Measurements from ENCODE around the gene RPS21. TPM values are rescaled to one million over a fixed set of nuclear protein-coding genes. Genes with fewer than 3 reads are reported as not detected.

RPS21 gene
- total RNA-seq, 1 donor from 2014 or later, result 1,907 TPM

DNA sequence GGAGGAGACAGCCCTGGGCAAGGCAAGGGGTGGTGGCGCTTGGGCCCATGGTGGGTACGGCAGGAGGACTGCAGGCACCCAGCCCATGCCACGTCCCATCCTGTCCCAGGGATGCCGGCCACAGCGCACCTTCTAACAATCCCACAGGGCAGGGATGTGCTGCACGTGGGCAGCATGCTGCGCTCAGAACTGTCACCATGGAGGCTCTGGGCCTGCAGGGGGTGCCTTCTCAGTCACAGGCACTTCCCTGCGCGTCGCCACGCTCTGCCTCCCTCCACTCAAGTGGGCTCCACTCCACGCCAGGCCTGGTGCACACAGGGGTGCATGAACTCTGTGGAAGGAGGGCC is 17.8 kb downstream of the RPS21 start:
- no peak for DNase-seq (ENCODE audit: low spot score)
- Mint-ChIP-seq H3K27ac (no peak overlapping the region), H3K27me3 (ENCODE audit: insufficient read depth) (no peaks in the 10 kb centered on the region), H3K36me3 (ENCODE audit: low read depth) (peaks cover 7% of the 10 kb centered on the region), H3K4me1 (ENCODE audit: low read depth) (peaks cover 10% of the 10 kb centered on the region), H3K4me3 (peak overlapping the region; percentile 84), H3K9me3 (no peaks in the 10 kb centered on the region)
- intact Hi-C loops (cut with micrococcal nuclease), result loop anchor here (5.0 kb wide), 3 partner anchors 213 to 458 kb away; partner anchors contain the start of genes LSM14B and TCFL5

DNA sequence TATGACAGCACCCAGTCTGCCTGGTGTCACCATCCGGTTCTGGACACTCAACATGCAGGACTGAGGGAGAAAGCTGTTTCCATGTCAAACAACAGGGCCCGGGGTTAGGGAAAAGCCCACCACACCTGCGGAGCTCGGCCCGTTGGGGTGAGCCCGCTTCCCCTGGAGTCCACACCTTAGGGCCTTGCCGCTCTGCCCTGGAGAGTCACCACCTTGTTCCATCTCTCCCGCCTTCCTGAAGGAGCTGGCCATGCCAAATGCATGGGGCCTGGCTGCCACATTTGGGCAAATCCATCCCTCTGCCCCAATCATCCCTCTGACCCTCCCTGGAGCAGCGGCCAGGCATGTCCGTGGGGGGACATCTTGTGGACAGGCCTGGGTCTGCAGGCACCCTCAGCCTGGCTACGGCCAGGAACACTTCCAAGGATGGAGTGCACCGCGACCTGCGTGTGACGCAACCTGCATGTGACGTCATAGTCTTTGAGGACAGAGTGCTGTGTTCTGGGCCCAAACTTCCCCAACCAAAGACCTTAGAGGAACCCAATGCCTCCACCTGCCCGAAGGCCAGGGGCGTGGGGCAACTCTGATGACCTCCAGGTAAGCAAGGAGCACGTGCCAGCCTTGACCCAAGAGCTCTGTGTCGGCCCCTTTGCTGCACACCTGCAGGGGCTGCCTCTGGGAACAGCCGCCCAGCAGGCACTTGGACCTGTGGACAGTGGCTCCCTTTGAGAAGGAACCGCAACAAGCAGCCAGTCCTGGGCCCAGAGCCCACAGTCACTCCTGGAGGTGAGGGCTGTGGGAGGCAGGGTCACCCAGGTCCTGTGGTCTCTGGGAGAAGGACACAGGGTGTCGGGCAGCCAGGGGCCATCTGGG is 18.4 kb downstream of the RPS21 start:
- Mint-ChIP-seq H3K4me3 (peak overlapping the region; percentile 84), H3K27me3 (ENCODE audit: insufficient read depth) (no peaks in the 10 kb centered on the region), H3K27ac (peak overlapping the region; percentile 61), H3K9me3 (no peaks in the 10 kb centered on the region), H3K4me1 (ENCODE audit: low read depth) (peaks cover 10% of the 10 kb centered on the region), H3K36me3 (ENCODE audit: low read depth) (peaks cover 7% of the 10 kb centered on the region)
- intact Hi-C loops (cut with micrococcal nuclease), result loop anchor here (5.0 kb wide), 3 partner anchors 212 to 457 kb away; partner anchors contain the start of genes LSM14B and TCFL5
- DNase-seq (ENCODE audit: low spot score), result no peak

DNA sequence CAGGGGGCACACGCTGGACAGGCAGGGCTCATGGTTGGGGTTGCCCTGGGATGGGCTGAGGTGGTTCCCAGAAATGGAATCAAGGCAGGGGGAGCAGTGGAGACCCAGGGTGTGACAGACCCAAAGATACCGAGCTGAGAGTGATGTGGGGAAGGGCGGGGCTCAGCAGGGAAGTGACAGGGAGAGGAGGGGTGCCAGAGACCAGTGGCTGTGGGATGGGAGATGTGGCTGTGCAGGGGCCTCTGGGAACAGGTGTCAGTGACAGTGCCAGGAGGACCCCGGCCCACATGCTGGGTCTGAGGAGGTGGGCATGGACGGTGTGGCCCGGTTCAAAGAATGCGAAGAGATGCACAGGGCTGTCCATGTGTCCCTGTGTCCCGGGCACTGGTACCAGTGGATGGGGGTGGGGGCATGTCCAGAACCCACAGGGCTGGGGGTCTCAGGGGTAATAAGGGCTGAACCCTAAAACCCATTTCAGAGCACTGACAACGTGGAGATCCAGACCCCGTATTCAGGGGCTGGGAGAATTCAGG is 19.1 kb downstream of the RPS21 start:
- DNase-seq (ENCODE audit: low spot score), result no peak
- Mint-ChIP-seq H3K27me3 (ENCODE audit: insufficient read depth) (no peaks in the 10 kb centered on the region), H3K4me1 (ENCODE audit: low read depth) (peaks cover 10% of the 10 kb centered on the region), H3K4me3 (peak overlapping the region; percentile 84), H3K27ac (peak overlapping the region; percentile 61), H3K36me3 (ENCODE audit: low read depth) (peaks cover 3% of the 10 kb centered on the region), H3K9me3 (no peaks in the 10 kb centered on the region)
- intact Hi-C loops (cut with micrococcal nuclease), result loop anchor here (2.0 to 5.0 kb wide), 4 partner anchors 211 to 456 kb away; partner anchors contain the start of genes LSM14B and TCFL5

DNA sequence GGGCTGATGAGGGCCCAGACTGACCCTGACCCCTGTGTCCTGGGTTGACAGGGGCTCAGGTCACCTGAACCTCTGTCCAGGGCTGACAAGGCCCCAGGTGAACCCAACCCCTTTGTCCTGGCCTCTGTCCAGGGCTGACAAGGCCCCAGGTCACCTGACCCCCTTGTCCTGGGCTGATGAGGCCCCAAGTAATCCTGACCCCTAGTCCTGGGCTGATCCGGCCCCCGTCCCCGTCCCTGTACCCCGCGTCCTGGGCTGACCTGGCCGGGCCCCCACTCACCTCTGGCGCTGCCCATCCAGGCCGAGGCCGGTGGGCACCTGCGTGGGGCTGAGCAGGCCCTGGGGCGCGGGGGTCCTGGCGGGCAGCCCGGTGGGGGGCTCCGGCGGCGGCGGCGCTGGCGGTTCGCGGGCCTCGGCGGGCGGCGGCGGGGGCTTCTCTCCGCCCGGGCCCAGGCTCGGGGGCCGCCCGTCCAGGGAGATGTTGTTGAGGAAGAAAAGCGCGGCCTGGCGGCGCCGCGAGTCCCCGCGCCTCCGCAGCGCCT is 19.8 kb downstream of the RPS21 start:
- peaks cover 2% of the 10 kb centered on the region for H3K36me3 Mint-ChIP-seq (ENCODE audit: low read depth)
- no peaks in the 10 kb centered on the region for H3K9me3 Mint-ChIP-seq
- intact Hi-C loops (cut with micrococcal nuclease), result loop anchor here (1.0 to 5.0 kb wide), 6 partner anchors 19 to 456 kb away; partner anchors contain the start of genes ADRM1, LSM14B, RPS21 and TCFL5
- peak overlapping the region; percentile 84 for H3K4me3 Mint-ChIP-seq
- no peak for DNase-seq (ENCODE audit: low spot score)
- H3K4me1 Mint-ChIP-seq (ENCODE audit: low read depth), result peaks cover 10% of the 10 kb centered on the region
- no peak overlapping the region for H3K27ac Mint-ChIP-seq
- no peaks in the 10 kb centered on the region for H3K27me3 Mint-ChIP-seq (ENCODE audit: insufficient read depth)

DNA sequence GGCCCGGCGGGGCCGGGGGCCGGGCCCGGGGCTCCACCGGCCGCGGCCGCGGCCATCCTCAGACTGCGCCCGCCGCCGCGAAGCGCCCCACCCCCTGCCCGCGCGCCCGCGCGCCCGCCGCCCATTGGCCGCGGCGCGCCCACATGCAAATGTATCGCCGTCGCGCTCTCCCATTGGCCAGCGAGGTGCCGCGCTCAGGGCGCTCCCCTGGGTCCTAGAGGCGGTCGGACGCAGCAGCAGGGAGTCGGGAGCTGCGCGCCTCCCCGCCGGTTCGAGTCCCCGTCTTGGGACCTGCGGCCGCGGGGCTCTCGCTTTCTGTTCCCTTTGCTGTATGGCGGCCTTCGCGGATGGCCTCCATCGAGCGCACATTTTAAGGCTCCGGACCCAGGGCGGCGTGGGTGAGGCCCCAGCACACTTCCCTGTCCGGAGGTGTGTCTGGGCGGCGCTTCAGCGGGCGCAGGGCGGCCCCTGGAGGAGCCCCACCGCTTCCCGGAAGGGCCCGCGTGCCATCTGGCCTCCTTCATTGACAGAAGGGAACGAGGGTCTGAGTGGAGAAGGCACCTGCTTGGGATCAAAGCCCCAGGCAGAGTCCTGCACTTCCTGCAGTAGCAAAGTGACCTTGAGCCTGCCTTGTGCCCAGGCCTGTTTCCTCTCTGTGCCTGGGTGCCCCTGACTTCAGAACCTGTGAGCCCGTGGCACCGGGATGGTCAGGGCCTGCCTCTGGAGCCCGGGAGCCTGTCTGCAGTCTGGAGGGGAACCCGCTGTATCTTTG is 20.5 kb downstream of the RPS21 start, which contains the start of gene CABLES2:
Gene CABLES2, minus strand, starts transcription at position 65 of the 772 bp plus-strand sequence. Its CDS starts 9 bp downstream, at position 56.
- Mint-ChIP-seq H3K9me3 (no peaks in the 10 kb centered on the region), H3K4me1 (ENCODE audit: low read depth) (peaks cover 10% of the 10 kb centered on the region), H3K27me3 (ENCODE audit: insufficient read depth) (no peaks in the 10 kb centered on the region), H3K27ac (peak within 1 kb of the TSS; percentile 87), H3K4me3 (peak within 1 kb of the TSS; percentile 85), H3K36me3 (ENCODE audit: low read depth) (peaks cover 2% of the 10 kb centered on the region)
- intact Hi-C loops (cut with micrococcal nuclease), result loop anchor here (1.0 to 5.0 kb wide), 6 partner anchors 20 to 455 kb away; partner anchors contain the start of genes ADRM1, LSM14B, RPS21 and TCFL5
- peak; percentile 90 for DNase-seq (ENCODE audit: low spot score)

DNA sequence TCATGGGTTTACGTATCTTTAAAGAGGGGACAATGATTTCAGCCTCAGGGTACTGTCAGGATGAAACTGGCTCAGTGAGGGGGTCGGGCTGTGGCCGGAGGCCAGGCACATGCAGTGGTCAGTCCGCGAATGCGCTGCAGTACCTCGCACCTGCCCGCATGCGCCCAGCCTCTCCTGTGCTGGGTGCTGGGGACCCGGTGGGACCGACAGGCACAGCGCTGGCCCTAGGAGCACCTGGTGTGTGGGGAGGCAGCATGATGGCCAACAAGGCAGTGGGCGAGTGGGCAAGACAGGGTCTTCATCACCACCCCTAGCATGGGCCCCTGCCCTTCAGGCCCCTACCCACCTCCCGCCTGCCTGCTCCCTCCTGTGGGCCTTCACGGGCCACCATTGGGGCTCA is 21.2 kb downstream of the RPS21 start:
- DNase-seq (ENCODE audit: low spot score), result no peak
- Mint-ChIP-seq H3K9me3 (no peaks in the 10 kb centered on the region), H3K27me3 (ENCODE audit: insufficient read depth) (no peaks in the 10 kb centered on the region), H3K27ac (no peak overlapping the region), H3K4me1 (ENCODE audit: low read depth) (peaks cover 10% of the 10 kb centered on the region), H3K36me3 (ENCODE audit: low read depth) (peaks cover 2% of the 10 kb centered on the region), H3K4me3 (peak overlapping the region; percentile 85)
- intact Hi-C loops (cut with micrococcal nuclease), result loop anchor here (5.0 kb wide), 3 partner anchors 209 to 454 kb away; partner anchors contain the start of genes LSM14B and TCFL5

DNA sequence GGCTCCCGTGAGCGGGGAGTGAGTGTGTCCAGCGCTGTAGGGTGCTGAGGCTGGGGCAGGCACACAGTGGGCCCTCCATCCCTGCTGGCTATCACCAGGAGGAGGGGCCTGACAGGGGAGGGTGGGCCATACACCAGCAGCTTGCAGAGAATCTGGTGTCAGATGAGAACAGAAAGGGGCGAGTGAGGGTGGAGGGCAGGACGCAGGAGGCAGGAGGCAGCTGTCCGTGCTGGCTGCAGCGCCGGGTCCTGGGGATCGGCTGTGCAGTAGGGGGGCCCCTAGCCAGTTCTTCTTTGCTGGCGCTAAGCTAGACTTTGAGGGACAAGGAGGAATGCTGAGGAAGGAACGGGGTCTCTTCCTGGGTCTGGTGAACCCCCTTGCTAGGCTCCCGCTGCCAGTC is 21.7 kb downstream of the RPS21 start:
- no peak overlapping the region for H3K4me3 Mint-ChIP-seq
- no peak for DNase-seq (ENCODE audit: low spot score)
- peaks cover 2% of the 10 kb centered on the region for H3K36me3 Mint-ChIP-seq (ENCODE audit: low read depth)
- no peak overlapping the region for H3K27ac Mint-ChIP-seq
- no peaks in the 10 kb centered on the region for H3K9me3 Mint-ChIP-seq
- H3K27me3 Mint-ChIP-seq (ENCODE audit: insufficient read depth), result no peaks in the 10 kb centered on the region
- intact Hi-C loops (cut with micrococcal nuclease), result loop anchor here (5.0 kb wide), 3 partner anchors 209 to 454 kb away; partner anchors contain the start of genes LSM14B and TCFL5
- H3K4me1 Mint-ChIP-seq (ENCODE audit: low read depth), result peaks cover 10% of the 10 kb centered on the region

DNA sequence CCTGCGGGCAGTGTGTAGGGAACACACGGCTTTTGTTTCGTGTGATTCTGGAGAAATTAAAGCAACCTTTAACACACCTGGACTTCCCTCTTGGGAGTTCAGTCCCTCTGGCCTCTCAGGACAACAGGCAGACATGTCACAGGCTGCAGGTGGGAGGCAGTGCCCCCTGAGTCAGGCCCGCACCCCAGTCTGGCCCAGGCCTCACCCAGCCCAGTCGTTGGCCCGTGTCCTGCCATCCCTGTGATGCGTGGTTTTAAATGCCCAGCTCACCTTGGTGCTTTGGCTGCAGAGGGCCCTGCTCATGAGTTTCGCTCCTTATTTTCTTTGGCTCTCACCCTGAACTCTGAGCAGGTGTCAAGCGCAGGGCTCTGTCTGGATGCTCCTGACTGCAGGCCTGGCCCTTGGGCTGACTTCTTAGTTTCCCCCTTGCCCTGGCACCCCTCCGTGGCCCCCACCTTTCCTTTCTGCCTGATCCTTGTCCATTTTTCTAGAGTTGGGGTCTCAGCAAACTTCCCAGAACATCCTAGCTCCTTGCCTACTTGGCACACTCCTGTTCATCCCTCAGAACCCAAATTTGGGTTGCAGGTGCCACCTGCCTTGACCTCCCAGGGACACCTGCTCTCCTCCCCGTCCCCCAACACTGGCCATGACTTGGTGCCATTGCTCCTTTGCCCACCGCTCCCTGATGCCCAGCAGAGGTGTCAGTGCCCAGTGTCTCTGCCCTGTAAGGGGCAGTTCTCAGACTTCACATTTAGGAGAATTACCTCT is 22.4 kb downstream of the RPS21 start:
- Mint-ChIP-seq H3K9me3 (no peaks in the 10 kb centered on the region), H3K4me1 (ENCODE audit: low read depth) (peaks cover 10% of the 10 kb centered on the region), H3K27ac (no peak overlapping the region), H3K27me3 (ENCODE audit: insufficient read depth) (no peaks in the 10 kb centered on the region), H3K36me3 (ENCODE audit: low read depth) (peaks cover 2% of the 10 kb centered on the region), H3K4me3 (peak overlapping the region; percentile 12)
- intact Hi-C loops (cut with micrococcal nuclease), result loop anchor here (5.0 kb wide), 3 partner anchors 208 to 453 kb away; partner anchors contain the start of genes LSM14B and TCFL5
- DNase-seq (ENCODE audit: low spot score), result no peak

DNA sequence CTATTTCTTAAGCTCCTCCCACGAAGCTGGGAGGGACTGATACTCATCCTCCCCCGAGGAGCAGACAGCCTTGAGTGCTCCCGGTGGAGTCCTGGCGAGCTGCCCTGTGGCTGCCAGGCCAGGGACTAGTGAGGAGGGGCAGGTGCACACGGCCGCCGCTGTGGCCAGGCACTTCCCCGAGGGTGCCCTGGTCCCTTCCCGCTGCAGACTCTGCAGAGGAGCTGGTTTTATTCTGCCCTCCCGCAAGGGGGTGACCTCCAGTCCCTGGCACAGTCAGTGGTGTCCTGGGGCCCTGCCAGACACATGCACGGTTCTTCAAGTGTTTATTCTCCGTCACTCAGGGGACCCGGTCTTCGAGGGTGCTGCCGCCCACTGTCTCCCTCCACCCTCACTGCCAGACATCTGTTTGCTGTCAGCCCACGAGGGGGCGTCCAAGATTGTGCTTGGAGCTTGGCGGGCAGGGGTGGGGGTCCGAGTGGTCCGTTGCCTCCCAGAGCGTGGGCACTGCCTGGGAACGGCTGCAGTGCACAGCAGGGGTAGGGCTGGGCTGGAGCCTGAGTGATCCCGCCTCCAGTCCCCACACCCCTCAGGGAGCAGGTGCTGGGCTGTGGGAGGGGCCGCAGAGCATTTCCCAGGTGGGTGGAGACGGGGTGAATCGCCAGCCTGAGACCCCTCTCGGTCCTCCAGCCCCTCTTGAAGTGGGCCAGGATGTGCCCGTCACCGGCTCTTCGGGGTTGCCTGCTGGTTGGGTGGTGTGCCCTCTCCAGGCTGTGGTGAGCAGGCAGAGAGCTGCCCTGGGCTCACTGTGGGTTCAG is 23.2 kb downstream of the RPS21 start:
- intact Hi-C loops (cut with micrococcal nuclease), result loop anchor here (5.0 kb wide), 3 partner anchors 207 to 452 kb away; partner anchors contain the start of genes LSM14B and TCFL5
- H3K27ac Mint-ChIP-seq, result no peak overlapping the region
- H3K4me1 Mint-ChIP-seq (ENCODE audit: low read depth), result peaks cover 8% of the 10 kb centered on the region
- no peaks in the 10 kb centered on the region for H3K9me3 Mint-ChIP-seq
- H3K27me3 Mint-ChIP-seq (ENCODE audit: insufficient read depth), result no peaks in the 10 kb centered on the region
- peak overlapping the region; percentile 12 for H3K4me3 Mint-ChIP-seq
- H3K36me3 Mint-ChIP-seq (ENCODE audit: low read depth), result peaks cover 2% of the 10 kb centered on the region
- peak; percentile 24 for DNase-seq (ENCODE audit: low spot score)

DNA sequence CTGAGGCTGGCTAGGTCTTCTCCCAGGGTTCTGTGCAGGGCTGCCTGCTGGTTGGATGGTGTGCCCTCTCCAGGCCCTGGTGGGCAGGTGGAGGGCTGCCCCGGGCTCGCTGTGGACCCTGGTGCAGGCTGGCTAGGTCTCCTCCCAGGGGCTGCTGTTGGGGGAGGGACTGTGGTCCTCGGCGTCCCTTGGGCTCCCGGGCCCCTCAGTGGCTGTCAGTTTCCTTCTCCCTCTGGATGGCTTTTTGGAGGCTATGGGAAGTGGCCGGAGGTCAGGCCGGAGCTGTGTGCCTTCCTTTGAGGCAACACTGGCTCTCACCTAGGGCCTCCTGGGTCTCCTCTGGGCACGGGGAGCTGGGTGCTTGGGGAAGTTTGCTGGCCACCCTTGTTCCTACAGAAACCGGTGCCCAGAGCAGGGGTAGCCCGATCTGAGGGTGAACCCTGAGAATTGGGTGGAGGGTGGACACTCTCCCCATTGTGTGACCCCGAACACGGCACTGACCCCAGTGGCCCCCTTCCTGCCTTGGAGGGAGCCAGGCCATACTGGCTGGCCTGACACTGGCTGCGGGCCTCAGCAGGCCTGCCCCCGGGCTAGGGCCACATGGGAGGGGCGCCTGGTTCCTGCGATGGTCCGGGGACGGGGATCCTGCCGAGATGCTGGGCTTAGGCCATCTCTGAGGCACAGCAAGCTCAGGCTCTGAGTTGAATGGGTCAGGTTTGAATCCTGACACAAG is 24.0 kb downstream of the RPS21 start:
- no peak overlapping the region for H3K4me3 Mint-ChIP-seq
- no peaks in the 10 kb centered on the region for H3K36me3 Mint-ChIP-seq (ENCODE audit: low read depth)
- intact Hi-C loops (cut with micrococcal nuclease), result no loop called here
- no peaks in the 10 kb centered on the region for H3K9me3 Mint-ChIP-seq
- DNase-seq (ENCODE audit: low spot score), result no peak
- no peaks in the 10 kb centered on the region for H3K27me3 Mint-ChIP-seq (ENCODE audit: insufficient read depth)
- H3K27ac Mint-ChIP-seq, result no peak overlapping the region
- peaks cover 4% of the 10 kb centered on the region for H3K4me1 Mint-ChIP-seq (ENCODE audit: low read depth)
